Adrenal gland (tissue), 12 donors: ENCODE data around the gene ZXDC. TPM values are rescaled to one million over a fixed set of nuclear protein-coding genes. Genes with fewer than 3 reads are reported as not detected.

ENCODE experiments used
- DNase-seq, 7 donors: peaks; one replicate each; pipeline ENCODE4 v3.0.0-alpha.2; 2019 to 2020
- H3K27ac ChIP-seq, 5 donors: fragments of 200-600 bp; sonication (generic) in 4 of 5; 1 replicate in 3 of 5; 2 replicates in 2 of 5; pipeline versions ENCODE4 v1.5.1 to v1.8.0; 2016 to 2020; ENCODE audit warnings: mild to moderate bottlenecking in 1 of 5
- H3K27me3 ChIP-seq: fragments of 200-600 bp; 2 replicates; pipeline ENCODE4 v1.8.0; 2021
- H3K36me3 ChIP-seq, 2 donors: fragments of 200-600 bp; replicated peaks in 1 of 2; 1 replicate in 1 of 2; 2 replicates in 1 of 2; pipeline versions ENCODE4 v1.5.1 to v1.8.0; 2018 to 2022
- H3K4me1 ChIP-seq, 2 donors: fragments of 200-600 bp; replicated peaks in 1 of 2; 1 replicate in 1 of 2; 2 replicates in 1 of 2; pipeline versions ENCODE4 v1.5.1 to v1.8.0; 2018 to 2021
- H3K4me3 ChIP-seq, 4 donors: fragments of 200-600 bp; sonication (generic) in 3 of 4; one replicate each; pipeline ENCODE4 v1.5.1; 2016 to 2018
- H3K9me3 ChIP-seq, 3 donors: fragments of 200-600 bp; sonication (generic) in 1 of 3; replicated peaks in 1 of 3; 1 replicate in 2 of 3; 2 replicates in 1 of 3; pipeline versions ENCODE4 v1.5.1 to v1.8.0; 2016 to 2021
- CTCF ChIP-seq, 6 experiments: fragments of 450-650 bp in 4 of 6; fragments of 200-600 bp in 2 of 6; sonication (generic) in 1 of 6; IDR thresholded peaks; 1 replicate in 5 of 6; 2 replicates in 1 of 6; pipeline versions ENCODE4 v1.5.1 to v1.8.0; 2016 to 2021; ENCODE audit warnings: antibody characterized with exemption in 6 of 6, mild to moderate bottlenecking in 2 of 6, moderate library complexity in 1 of 6
- POLR2A ChIP-seq, 2 donors: fragments of 450-650 bp; IDR thresholded peaks; one replicate each; pipeline ENCODE4 v1.6.1; 2017; ENCODE audit warnings: antibody characterized with exemption in 2 of 2, mild to moderate bottlenecking in 2 of 2, moderate library complexity in 1 of 2
- WGBS, 4 donors: extraction: QIAGEN DNeasy Blood & Tissue Kit in 2 of 4; methylation state at CpG; one replicate each; pipeline versions ENCODE4 v1.1.5 to v1.1.7; 2013 to 2017; 5-methylcytosine and 5-hydroxymethylcytosine counted together
- intact Hi-C, 2 donors: fragments of 100-400 bp; cut with DNase I; formaldehyde crosslinking; loops; one replicate each; pipeline versions ENCODE4 v1.14.1 to v1.15.0; 2022 to 2023
- polyA plus RNA-seq, 3 donors: library from polyadenylated mRNA; stranded (reverse); fragments of 200-250 nt in 2 of 3; fragments of 350-450 nt in 1 of 3; fragmentation: Illumina TruSeq in 1 of 3; extraction: RNeasy Lipid Tissue Mini Kit (QIAGEN cat#74804) in 1 of 3; gene quantifications; one replicate each; pipeline ENCODE4 v1.2.3, GENCODE V29; 2013 to 2014
- total RNA-seq, 9 donors: library from RNA; depleted of rRNA in 4 of 9; stranded (reverse); fragments of >200 nt in 4 of 9; fragments of 120-200 nt in 1 of 9; fragmentation: NEBNext Ultra II Directional in 1 of 9; extraction: Animal tissue kit (Norgen Biotek cat#: 25700) in 1 of 9; gene quantifications; one replicate each; pipeline versions ENCODE4 v1.1.0 to v1.2.4, GENCODE V29; 2013 to 2023
- donor health status: healthy with polysubstance abuse.
- donor health status: Bipolar disorder and iron deficiency.
- donor health status: DM: yes; HTN: yes; CAD: no.
- donor health status: DM: no; HTN: no; CAD: no.
- donor health status: DM: no; HTN: no; CAD: no.
- donor health status: DM: yes; HTN: yes; CAD: no.

ZXDC gene
- total and polyA plus RNA-seq, 12 donors: 16.4 to 45.2 (median 30.3) TPM

GRCh38 chr3:126524429-126524988 lies 48.8 kb upstream of the ZXDC start:
- H3K27me3 ChIP-seq: peaks cover 4% of the 10 kb centered on the region
- TF ChIP-seq CTCF (IDR thresholded peaks at IDR 0.05) (no peak), POLR2A (IDR thresholded peaks at IDR 0.05) (no peak)
- no peaks in the 10 kb centered on the region for H3K36me3 ChIP-seq
- WGBS, 4 donors: 7 to 8% (median 8%) methylated on average over 31 of the region's 31 CpGs; no CpG with 5 or more reads in 1 of the 4 donors
- DNase-seq: peak in 1 of 7 donors; percentile 19
- peaks cover 17 to 25% of the 10 kb centered on the region in 2 donors for H3K4me1 ChIP-seq
- peak overlapping the region in 1 of 5 donors; percentile 58 for H3K27ac ChIP-seq
- no peaks in the 10 kb centered on the region for H3K9me3 ChIP-seq
- intact Hi-C loops: loop anchor here (5.0 to 10.0 kb wide), 4 partner anchors 930 to 1020 kb away; no protein-coding TSS in a partner anchor
- H3K4me3 ChIP-seq: peak overlapping the region in 1 of 4 donors; percentile 55

- peak within 1 kb of the TSS in 1 of 5 donors; percentile 58 for H3K27ac ChIP-seq
- intact Hi-C loops: loop anchor here (5.0 to 10.0 kb wide), 4 partner anchors 931 to 1021 kb away; no protein-coding TSS in a partner anchor
- H3K36me3 ChIP-seq: no peaks in the 10 kb centered on the region
- peaks cover 4% of the 10 kb centered on the region for H3K27me3 ChIP-seq
- peaks cover 11 to 19% of the 10 kb centered on the region in 2 donors for H3K4me1 ChIP-seq
- DNase-seq: peak in 5 of 7 donors; percentile 40 to 68 (median 49)
- no peak for TF ChIP-seq CTCF (IDR thresholded peaks at IDR 0.05)
- TF ChIP-seq POLR2A (IDR thresholded peaks at IDR 0.05): no peak
- 1 to 5% (median 5%) methylated on average over 14 to 56 of the region's 56 CpGs; no CpG with 5 or more reads in 1 of the 4 donors for WGBS, 4 donors
- peak within 1 kb of the TSS in 1 of 4 donors; percentile 55 for H3K4me3 ChIP-seq
- H3K9me3 ChIP-seq: no peaks in the 10 kb centered on the region
These were observed 48.2 kb upstream of the ZXDC start, which contains the start of gene CHST13 for GRCh38 chr3:126523745-126524428. Gene CHST13, plus strand, starts transcription at chr3:126524155. Its CDS starts 178 bp downstream, at chr3:126524333.

GRCh38 chr3:126522363-126522788 lies 46.7 kb upstream of the ZXDC start:
- no peak overlapping the region for H3K4me3 ChIP-seq
- no peak for TF ChIP-seq POLR2A (IDR thresholded peaks at IDR 0.05)
- TF ChIP-seq CTCF (IDR thresholded peaks at IDR 0.05): peak; percentile 81 to 99 (median 87)
- no peaks in the 10 kb centered on the region for H3K36me3 ChIP-seq
- no peak overlapping the region for H3K27ac ChIP-seq
- peak; percentile 54 to 79 (median 59) for DNase-seq
- peaks cover 7 to 14% of the 10 kb centered on the region in 2 donors for H3K4me1 ChIP-seq
- 0 to 2% (median 1%) methylated on average over 6 of the region's 6 CpGs for WGBS, 4 donors
- no peaks in the 10 kb centered on the region for H3K9me3 ChIP-seq
- intact Hi-C loops: loop anchor here (5.0 to 10.0 kb wide), 4 partner anchors 932 to 1022 kb away; no protein-coding TSS in a partner anchor
- H3K27me3 ChIP-seq: peaks cover 4% of the 10 kb centered on the region
